Colonic mucosa (tissue), 4 donors: Measurements from ENCODE around the gene IRF4. TPM values are rescaled to one million over a fixed set of nuclear protein-coding genes. Genes with fewer than 3 reads are reported as not detected.

ENCODE experiments used
- DNase-seq: peaks from one replicate; pipeline ENCODE4 v3.0.0-alpha.2; 2020
- H3K27ac ChIP-seq: fragments of 200-600 bp; one replicate; pipeline ENCODE4 v1.8.0; 2021
- H3K27me3 ChIP-seq: fragments of 200-600 bp; one replicate; pipeline ENCODE4 v1.8.0; 2021
- H3K36me3 ChIP-seq: fragments of 200-600 bp; one replicate; pipeline ENCODE4 v1.8.0; 2021
- H3K4me1 ChIP-seq: fragments of 200-600 bp; one replicate; pipeline ENCODE4 v1.8.0; 2021; ENCODE audit warnings: mild to moderate bottlenecking
- H3K4me3 ChIP-seq: fragments of 200-600 bp; one replicate; pipeline ENCODE4 v1.8.0; 2021
- H3K9ac ChIP-seq, 2 donors: one replicate each; pipeline ENCODE4 v1.7.0; 2013; ENCODE audit warnings: control low read depth in 2 of 2, low read depth in 2 of 2, low read length in 2 of 2
- H3K9me3 ChIP-seq: fragments of 200-600 bp; one replicate; pipeline ENCODE4 v1.8.0; 2021
- intact Hi-C: fragments of 100-400 bp; cut with DNase I; formaldehyde crosslinking; loops from one replicate; pipeline ENCODE4 v1.14.1; 2022
- total RNA-seq, 2 donors: library from RNA; stranded (reverse); fragmentation: NEBNext Ultra II Directional in 1 of 2; extraction: Animal tissue kit (Norgen Biotek cat#: 25700) in 1 of 2; gene quantifications; one replicate each; pipeline ENCODE4 v1.2.1, GENCODE V29; 2021
- TF ChIP-seq, protein P1 (sequence below): fragments of 200-600 bp; IDR thresholded peaks from one replicate; pipeline ENCODE4 v1.8.0; 2022; ENCODE audit warnings: antibody characterized with exemption, mild to moderate bottlenecking
- donor health status: healthy.
- donor health status: DM: no; HTN: no; CAD: no.
- donor health status: DM: no; HTN: no; CAD: no.

IRF4 gene
- total RNA-seq, 2 donors from 2014 or later: 4.7 to 8.8 TPM

DNA sequence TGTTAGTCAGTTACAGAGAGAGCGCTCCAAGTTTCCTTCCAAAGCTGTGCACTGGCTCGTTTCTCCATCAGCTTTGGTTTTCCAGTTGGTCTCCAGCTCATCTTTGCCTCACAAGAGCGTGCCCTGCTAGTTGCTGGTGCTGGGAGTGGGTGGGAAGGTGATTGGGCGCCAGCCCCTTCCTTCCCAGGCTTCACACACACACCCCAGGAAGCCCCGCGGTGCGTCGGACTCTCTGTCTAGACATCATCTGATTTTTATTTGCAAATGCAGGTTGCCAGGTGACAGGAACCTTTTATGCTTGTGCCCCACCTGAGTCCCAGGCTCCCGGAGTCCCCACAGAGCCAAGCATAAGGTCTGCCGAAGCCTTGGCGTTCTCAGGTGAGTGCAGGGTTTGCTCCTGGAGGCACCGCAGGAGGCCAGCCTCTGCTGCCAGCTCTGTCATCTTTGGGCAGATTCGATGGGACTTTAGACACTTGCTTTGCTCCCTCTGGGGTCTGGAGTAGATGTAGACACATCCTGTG lies 7.1 kb downstream of the IRF4 start:
- no peak for DNase-seq
- TF ChIP-seq, protein P1, sequence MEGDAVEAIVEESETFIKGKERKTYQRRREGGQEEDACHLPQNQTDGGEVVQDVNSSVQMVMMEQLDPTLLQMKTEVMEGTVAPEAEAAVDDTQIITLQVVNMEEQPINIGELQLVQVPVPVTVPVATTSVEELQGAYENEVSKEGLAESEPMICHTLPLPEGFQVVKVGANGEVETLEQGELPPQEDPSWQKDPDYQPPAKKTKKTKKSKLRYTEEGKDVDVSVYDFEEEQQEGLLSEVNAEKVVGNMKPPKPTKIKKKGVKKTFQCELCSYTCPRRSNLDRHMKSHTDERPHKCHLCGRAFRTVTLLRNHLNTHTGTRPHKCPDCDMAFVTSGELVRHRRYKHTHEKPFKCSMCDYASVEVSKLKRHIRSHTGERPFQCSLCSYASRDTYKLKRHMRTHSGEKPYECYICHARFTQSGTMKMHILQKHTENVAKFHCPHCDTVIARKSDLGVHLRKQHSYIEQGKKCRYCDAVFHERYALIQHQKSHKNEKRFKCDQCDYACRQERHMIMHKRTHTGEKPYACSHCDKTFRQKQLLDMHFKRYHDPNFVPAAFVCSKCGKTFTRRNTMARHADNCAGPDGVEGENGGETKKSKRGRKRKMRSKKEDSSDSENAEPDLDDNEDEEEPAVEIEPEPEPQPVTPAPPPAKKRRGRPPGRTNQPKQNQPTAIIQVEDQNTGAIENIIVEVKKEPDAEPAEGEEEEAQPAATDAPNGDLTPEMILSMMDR: no peak
- Histone ChIP-seq H3K36me3 (no peaks in the 10 kb centered on the region), H3K4me3 (no peak overlapping the region), H3K4me1 (no peaks in the 10 kb centered on the region), H3K27me3 (peaks cover 14% of the 10 kb centered on the region), H3K9ac (no peak overlapping the region), H3K27ac (no peak overlapping the region), H3K9me3 (no peaks in the 10 kb centered on the region)
- intact Hi-C loops: no loop called here

GRCh38 chr6:399785-400534 lies 8.4 kb downstream of the IRF4 start:
- H3K9ac ChIP-seq: no peak overlapping the region
- H3K9me3 ChIP-seq: no peaks in the 10 kb centered on the region
- H3K36me3 ChIP-seq: no peaks in the 10 kb centered on the region
- H3K4me3 ChIP-seq: no peak overlapping the region
- TF ChIP-seq, protein P1: no peak
- no peak for DNase-seq
- intact Hi-C loops: no loop called here
- peaks cover 3% of the 10 kb centered on the region for H3K27me3 ChIP-seq
- no peak overlapping the region for H3K27ac ChIP-seq
- no peaks in the 10 kb centered on the region for H3K4me1 ChIP-seq

DNA sequence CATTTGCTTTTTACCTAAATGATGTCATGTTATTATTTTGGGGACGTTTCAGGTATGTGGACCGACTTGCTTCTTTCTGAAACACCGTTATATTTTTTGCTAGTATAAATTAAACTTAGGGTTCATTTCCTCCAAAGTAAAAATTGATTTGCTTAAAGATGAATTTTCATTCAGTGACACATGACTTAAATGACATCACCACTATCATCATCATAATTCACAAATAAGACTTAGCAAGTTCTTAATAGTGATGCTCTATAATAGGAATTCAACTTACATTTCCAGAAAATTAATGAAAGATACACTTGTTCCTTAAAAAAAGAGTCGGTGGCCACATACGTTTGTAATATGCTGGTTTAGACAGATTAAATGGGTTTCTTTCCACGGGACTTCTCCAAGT lies 9.3 kb downstream of the IRF4 start:
- Histone ChIP-seq H3K27ac (no peak overlapping the region), H3K9me3 (no peaks in the 10 kb centered on the region), H3K9ac (no peak overlapping the region), H3K4me1 (no peaks in the 10 kb centered on the region), H3K36me3 (no peaks in the 10 kb centered on the region), H3K27me3 (peaks cover under 1% of the 10 kb centered on the region), H3K4me3 (no peak overlapping the region)
- DNase-seq: no peak
- intact Hi-C loops: no loop called here
- TF ChIP-seq, protein P1: no peak

DNA sequence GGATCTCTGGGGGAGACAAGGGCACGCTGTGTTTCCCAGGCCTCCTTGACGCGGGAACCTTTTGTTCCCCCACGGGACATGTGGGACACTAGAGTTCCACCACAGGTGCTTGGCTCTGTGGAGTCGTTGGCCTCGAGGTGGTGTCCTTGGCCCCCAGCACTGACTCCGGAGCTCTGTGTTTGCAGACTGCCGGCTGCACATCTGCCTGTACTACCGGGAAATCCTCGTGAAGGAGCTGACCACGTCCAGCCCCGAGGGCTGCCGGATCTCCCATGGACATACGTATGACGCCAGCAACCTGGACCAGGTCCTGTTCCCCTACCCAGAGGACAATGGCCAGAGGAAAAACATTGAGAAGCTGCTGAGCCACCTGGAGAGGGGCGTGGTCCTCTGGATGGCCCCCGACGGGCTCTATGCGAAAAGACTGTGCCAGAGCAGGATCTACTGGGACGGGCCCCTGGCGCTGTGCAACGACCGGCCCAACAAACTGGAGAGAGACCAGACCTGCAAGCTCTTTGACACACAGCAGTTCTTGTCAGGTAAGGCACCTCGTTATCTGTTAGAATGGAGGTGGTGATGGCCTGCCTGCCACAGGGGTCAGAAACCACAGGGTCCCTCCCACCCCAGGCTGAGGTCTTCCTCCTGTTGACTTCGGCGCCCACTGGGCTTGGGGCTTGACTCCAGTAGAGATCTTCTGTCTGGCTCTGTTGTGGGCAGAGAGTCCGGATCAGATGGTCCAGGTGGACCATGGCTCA lies 9.9 kb downstream of the IRF4 start:
- intact Hi-C loops: no loop called here
- no peak overlapping the region for H3K4me3 ChIP-seq
- TF ChIP-seq, protein P1: no peak
- no peak for DNase-seq
- no peaks in the 10 kb centered on the region for H3K4me1 ChIP-seq
- H3K9me3 ChIP-seq: no peaks in the 10 kb centered on the region
- no peaks in the 10 kb centered on the region for H3K36me3 ChIP-seq
- no peak overlapping the region for H3K27ac ChIP-seq
- no peaks in the 10 kb centered on the region for H3K27me3 ChIP-seq
- H3K9ac ChIP-seq: no peak overlapping the region

DNA sequence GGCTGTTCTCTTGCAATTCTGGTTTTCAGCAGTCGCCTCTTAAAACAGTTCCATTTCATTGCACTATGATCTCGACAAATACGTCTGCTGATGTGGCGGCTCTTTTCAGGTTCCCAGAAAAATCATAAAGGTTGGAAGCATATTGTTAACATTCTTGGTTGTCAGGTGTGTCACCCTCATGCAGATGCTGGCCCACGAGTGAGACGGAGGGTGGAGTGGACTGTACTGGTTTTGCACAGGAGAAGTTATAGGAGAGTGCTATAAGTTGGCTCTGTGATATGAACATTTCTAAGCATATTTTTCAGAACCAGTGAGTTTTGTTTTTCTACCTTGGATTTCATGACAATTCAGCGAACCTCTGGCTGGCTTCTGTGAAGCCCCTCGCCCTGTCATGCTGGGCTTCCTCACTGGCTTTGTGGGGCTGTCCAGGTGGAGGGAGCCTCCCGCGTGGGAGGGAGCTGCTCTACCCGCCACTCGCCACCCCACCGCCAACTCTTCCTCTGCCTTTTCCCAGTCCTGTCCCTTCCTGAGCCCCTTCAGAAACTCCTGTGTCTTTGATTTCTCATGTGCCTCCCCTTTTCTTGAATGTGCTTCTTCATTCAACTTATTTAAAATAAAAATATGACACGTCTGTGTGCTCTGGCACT lies 10.6 kb downstream of the IRF4 start:
- intact Hi-C loops: no loop called here
- no peak overlapping the region for H3K9ac ChIP-seq
- H3K27ac ChIP-seq: no peak overlapping the region
- DNase-seq: no peak
- no peaks in the 10 kb centered on the region for H3K4me1 ChIP-seq
- H3K27me3 ChIP-seq: no peaks in the 10 kb centered on the region
- H3K9me3 ChIP-seq: no peaks in the 10 kb centered on the region
- no peak overlapping the region for H3K4me3 ChIP-seq
- no peaks in the 10 kb centered on the region for H3K36me3 ChIP-seq
- TF ChIP-seq, protein P1: no peak
